AG09309 (cell line): ENCODE results near the gene TMEM205.

Source experiments
- DNase-seq: peaks from one replicate; pipeline ENCODE4 v3.0.0-alpha.2; 2010; ENCODE audit warnings: low read depth
- H3K4me3 ChIP-seq: 2 replicates; pipeline ENCODE4 v1.5.1; 2011; ENCODE audit warnings: mild to moderate bottlenecking, low read depth, low read length, moderate library complexity; ENCODE audit not compliant: control insufficient read depth
- TF ChIP-seq, protein P1 (sequence below): IDR thresholded peaks from 2 replicates; pipeline ENCODE4 v1.5.1; 2011; ENCODE audit warnings: mild to moderate bottlenecking, low read depth, low read length, inconsistent platforms; ENCODE audit not compliant: insufficient read depth, control insufficient read depth; ENCODE audit errors: missing control alignments

Gene TMEM205

GRCh38 chr19:11306337-11306736 is 39.7 kb downstream of the TMEM205 start:
- TF ChIP-seq, protein P1, sequence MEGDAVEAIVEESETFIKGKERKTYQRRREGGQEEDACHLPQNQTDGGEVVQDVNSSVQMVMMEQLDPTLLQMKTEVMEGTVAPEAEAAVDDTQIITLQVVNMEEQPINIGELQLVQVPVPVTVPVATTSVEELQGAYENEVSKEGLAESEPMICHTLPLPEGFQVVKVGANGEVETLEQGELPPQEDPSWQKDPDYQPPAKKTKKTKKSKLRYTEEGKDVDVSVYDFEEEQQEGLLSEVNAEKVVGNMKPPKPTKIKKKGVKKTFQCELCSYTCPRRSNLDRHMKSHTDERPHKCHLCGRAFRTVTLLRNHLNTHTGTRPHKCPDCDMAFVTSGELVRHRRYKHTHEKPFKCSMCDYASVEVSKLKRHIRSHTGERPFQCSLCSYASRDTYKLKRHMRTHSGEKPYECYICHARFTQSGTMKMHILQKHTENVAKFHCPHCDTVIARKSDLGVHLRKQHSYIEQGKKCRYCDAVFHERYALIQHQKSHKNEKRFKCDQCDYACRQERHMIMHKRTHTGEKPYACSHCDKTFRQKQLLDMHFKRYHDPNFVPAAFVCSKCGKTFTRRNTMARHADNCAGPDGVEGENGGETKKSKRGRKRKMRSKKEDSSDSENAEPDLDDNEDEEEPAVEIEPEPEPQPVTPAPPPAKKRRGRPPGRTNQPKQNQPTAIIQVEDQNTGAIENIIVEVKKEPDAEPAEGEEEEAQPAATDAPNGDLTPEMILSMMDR: no peak
- no peak for DNase-seq
- H3K4me3 ChIP-seq: no peak overlapping the region

- TF ChIP-seq, protein P1: no peak
- no peak overlapping the region for H3K4me3 ChIP-seq
- no peak for DNase-seq
Observed at GRCh38 chr19:11304936-11305335, 41.1 kb downstream of the TMEM205 start.

- TF ChIP-seq, protein P1: no peak
- H3K4me3 ChIP-seq: no peak overlapping the region
- DNase-seq: no peak
Observed at GRCh38 chr19:11300811-11301120, 45.3 kb downstream of the TMEM205 start.

DNA sequence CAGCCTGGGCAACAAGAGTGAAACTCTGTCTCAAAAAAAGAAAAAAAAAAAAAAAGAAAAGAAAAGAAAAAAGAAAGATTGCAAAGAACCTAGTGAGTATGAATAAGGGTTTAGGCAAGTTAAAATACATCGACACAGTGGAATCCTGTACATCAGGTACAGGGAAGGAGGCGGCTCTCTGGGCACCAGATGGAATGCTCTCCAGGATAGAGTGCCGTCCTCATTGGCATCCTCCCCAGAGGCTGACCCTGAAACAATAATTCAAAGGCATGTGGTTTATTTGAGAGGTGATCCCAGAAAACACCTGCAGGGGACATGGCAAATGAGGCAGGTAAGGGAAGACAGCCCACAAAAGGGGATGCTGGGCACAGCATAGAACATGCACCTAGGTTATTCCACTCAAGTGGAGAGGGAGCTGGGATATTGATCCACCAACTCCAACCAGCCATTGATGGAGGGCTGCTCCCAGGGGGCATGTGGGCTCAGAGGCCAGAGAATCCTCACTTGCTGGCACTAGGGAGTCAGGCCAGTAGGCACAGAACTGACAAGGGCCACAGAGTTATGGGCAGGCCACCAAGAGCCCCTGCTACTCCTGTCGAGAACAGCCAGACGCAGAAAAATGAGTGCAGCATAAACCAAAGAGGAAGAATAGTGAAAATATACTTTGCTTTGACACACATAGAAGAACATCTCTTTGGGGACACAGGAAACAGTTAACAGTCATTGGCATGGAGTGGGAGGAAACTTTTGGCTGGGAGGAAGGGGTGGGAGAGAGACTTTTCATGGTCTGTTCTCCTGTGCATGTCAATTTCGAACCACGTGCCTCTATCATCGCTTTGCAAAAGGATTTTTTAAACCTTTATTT is 45.9 kb downstream of the TMEM205 start:
- H3K4me3 ChIP-seq: no peak overlapping the region
- TF ChIP-seq, protein P1: no peak
- no peak for DNase-seq

DNA sequence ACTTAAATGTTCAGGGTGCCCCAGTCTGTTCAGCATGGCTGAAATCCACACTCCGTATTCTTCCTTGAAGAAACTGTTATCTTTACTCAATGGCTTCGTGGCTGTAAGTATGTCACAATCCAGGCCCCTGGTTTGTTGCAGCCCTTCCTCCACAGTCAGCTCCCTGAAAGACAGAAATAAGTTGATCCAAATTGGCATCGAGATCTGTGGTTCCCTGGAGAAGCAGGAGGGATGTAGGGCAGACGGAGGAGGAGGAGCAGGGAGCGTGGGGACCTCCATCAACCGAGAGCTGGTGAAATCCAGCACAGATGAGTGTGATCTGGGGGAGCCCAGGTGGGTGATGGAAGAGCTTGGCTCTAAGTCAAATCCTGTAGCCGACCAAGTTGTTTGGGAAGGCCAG is 49.8 kb downstream of the TMEM205 start:
- TF ChIP-seq, protein P1: no peak
- no peak for DNase-seq
- no peak overlapping the region for H3K4me3 ChIP-seq

GRCh38 chr19:11295665-11296245 is 50.3 kb downstream of the TMEM205 start, which contains the start of gene TSPAN16:
TSS of gene TSPAN16 (plus strand) at chr19:11296160. CDS start at chr19:11296298, 138 bp downstream.
- no peak within 1 kb of the TSS for H3K4me3 ChIP-seq
- TF ChIP-seq, protein P1: no peak
- no peak for DNase-seq
